ENCODE data around the gene LARGE1.
"Not testable (repeated sequence)": the region's sequence is repeated elsewhere in the genome, so short reads cannot be mapped to it uniquely, and the experiment has no call there.

Gene LARGE1

GRCh38 chr22:33467080-33467479 is 453.2 kb downstream of the LARGE1 start:
- DNase-seq: no peak

GRCh38 chr22:33465554-33465953 is 454.7 kb downstream of the LARGE1 start:
- no peak for DNase-seq

- DNase-seq: no peak
These were observed 455.6 kb downstream of the LARGE1 start for GRCh38 chr22:33464698-33465097.

- DNase-seq: no peak
These were observed 458.4 kb downstream of the LARGE1 start for GRCh38 chr22:33461698-33462434.

- not testable (repeated sequence) for DNase-seq
These were observed 459.0 kb downstream of the LARGE1 start for GRCh38 chr22:33461245-33461644.

GRCh38 chr22:33459137-33459536 is 461.1 kb downstream of the LARGE1 start:
- no peak for DNase-seq

- no peak for DNase-seq
These were observed 463.8 kb downstream of the LARGE1 start for GRCh38 chr22:33456511-33456910.

GRCh38 chr22:33455036-33455435 is 465.2 kb downstream of the LARGE1 start:
- no peak for DNase-seq

- no peak for DNase-seq
These were observed 468.3 kb downstream of the LARGE1 start for GRCh38 chr22:33451866-33452469.

GRCh38 chr22:33450756-33451155 is 469.5 kb downstream of the LARGE1 start:
- no peak for DNase-seq

- no peak for DNase-seq
These were observed 472.5 kb downstream of the LARGE1 start for GRCh38 chr22:33447733-33448132.

GRCh38 chr22:33443683-33444082 is 476.6 kb downstream of the LARGE1 start:
- DNase-seq: no peak

- no peak for DNase-seq
These were observed 479.5 kb downstream of the LARGE1 start for GRCh38 chr22:33440756-33441155.

GRCh38 chr22:33438273-33438672 is 482.0 kb downstream of the LARGE1 start:
- DNase-seq: peak; percentile 87

- DNase-seq: no peak
These were observed 489.0 kb downstream of the LARGE1 start for GRCh38 chr22:33431300-33431699.

GRCh38 chr22:33429281-33429680 is 491.0 kb downstream of the LARGE1 start:
- DNase-seq: no peak

GRCh38 chr22:33427461-33427860 is 492.8 kb downstream of the LARGE1 start:
- peak; percentile 19 for DNase-seq

GRCh38 chr22:33426451-33426850 is 493.8 kb downstream of the LARGE1 start:
- DNase-seq: no peak

GRCh38 chr22:33421859-33422258 is 498.4 kb downstream of the LARGE1 start:
- no peak for DNase-seq

- DNase-seq: no peak
These were observed 501.8 kb downstream of the LARGE1 start for GRCh38 chr22:33418484-33418883.

GRCh38 chr22:33415401-33415800 is 504.9 kb downstream of the LARGE1 start:
- DNase-seq: no peak

GRCh38 chr22:33409079-33409478 is 511.2 kb downstream of the LARGE1 start:
- DNase-seq: no peak

- no peak for DNase-seq
These were observed 515.1 kb downstream of the LARGE1 start for GRCh38 chr22:33405194-33405593.

GRCh38 chr22:33404723-33405122 is 515.6 kb downstream of the LARGE1 start:
- no peak for DNase-seq

Measured in fibroblast of skin of scalp (primary cell).